ENCODE results near the gene ZNF502. TPM values are rescaled to one million over a fixed set of nuclear protein-coding genes. Genes with fewer than 3 reads are reported as not detected.

ZNF502 gene
- total RNA-seq, 1 donor from 2014 or later = 3.4 TPM

DNA sequence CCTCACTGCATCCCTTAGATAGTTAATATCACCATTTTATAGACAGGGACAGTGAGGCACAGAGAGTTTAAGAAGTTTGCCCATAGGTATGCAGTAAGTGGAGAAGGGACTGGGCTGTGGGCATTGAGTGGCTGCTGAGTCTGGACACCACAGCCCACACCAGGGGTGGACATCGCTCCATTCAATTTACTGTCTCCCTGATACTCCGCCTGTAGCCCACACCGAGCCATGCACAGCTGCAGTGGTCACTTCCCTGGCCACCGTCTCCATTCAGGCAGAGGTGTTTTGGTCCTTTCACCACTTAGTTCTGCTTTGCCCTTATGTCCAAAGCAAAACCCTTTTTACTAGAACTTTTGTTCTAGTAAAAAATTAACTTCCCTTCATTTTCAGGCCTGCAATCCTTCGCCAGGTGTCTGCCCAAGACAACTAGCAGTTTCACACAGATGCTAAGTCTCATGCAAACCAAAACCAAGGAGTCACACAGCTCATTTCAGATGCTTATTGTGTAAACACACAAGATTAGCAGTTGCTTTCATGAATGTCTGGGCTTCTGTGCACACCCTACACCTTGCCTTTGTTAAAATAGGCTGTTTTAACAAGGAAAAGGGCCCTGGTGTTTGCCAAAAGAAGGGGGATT, 33.9 kb upstream of the ZNF502 start:
- Histone ChIP-seq H3K27me3 (ENCODE audit: low read depth) (no peaks in the 10 kb centered on the region), H3K9me3 (replicated peaks) (peaks cover 36% of the 10 kb centered on the region), H3K27ac (replicated peaks) (no peak overlapping the region), H3K4me3 (no peak overlapping the region), H3K36me3 (peaks cover 8% of the 10 kb centered on the region), H3K4me1 (no peaks in the 10 kb centered on the region)
- TF ChIP-seq, protein P1, sequence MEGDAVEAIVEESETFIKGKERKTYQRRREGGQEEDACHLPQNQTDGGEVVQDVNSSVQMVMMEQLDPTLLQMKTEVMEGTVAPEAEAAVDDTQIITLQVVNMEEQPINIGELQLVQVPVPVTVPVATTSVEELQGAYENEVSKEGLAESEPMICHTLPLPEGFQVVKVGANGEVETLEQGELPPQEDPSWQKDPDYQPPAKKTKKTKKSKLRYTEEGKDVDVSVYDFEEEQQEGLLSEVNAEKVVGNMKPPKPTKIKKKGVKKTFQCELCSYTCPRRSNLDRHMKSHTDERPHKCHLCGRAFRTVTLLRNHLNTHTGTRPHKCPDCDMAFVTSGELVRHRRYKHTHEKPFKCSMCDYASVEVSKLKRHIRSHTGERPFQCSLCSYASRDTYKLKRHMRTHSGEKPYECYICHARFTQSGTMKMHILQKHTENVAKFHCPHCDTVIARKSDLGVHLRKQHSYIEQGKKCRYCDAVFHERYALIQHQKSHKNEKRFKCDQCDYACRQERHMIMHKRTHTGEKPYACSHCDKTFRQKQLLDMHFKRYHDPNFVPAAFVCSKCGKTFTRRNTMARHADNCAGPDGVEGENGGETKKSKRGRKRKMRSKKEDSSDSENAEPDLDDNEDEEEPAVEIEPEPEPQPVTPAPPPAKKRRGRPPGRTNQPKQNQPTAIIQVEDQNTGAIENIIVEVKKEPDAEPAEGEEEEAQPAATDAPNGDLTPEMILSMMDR (IDR thresholded peaks at IDR 0.05; ENCODE audit: borderline replicate concordance) = no peak
- intact Hi-C loops (cut with micrococcal nuclease) = no loop called here
- no peak for DNase-seq

GRCh38 chr3:44680921-44681455, 31.5 kb upstream of the ZNF502 start:
- H3K27ac ChIP-seq (replicated peaks) = no peak overlapping the region
- peaks cover 15% of the 10 kb centered on the region for H3K4me1 ChIP-seq
- peaks cover 8% of the 10 kb centered on the region for H3K36me3 ChIP-seq
- no peak for DNase-seq
- intact Hi-C loops (cut with micrococcal nuclease) = no loop called here
- no peaks in the 10 kb centered on the region for H3K27me3 ChIP-seq (ENCODE audit: low read depth)
- H3K4me3 ChIP-seq = no peak overlapping the region
- H3K9me3 ChIP-seq (replicated peaks) = peaks cover 44% of the 10 kb centered on the region
- TF ChIP-seq, protein P1 (IDR thresholded peaks at IDR 0.05; ENCODE audit: borderline replicate concordance) = no peak

DNA sequence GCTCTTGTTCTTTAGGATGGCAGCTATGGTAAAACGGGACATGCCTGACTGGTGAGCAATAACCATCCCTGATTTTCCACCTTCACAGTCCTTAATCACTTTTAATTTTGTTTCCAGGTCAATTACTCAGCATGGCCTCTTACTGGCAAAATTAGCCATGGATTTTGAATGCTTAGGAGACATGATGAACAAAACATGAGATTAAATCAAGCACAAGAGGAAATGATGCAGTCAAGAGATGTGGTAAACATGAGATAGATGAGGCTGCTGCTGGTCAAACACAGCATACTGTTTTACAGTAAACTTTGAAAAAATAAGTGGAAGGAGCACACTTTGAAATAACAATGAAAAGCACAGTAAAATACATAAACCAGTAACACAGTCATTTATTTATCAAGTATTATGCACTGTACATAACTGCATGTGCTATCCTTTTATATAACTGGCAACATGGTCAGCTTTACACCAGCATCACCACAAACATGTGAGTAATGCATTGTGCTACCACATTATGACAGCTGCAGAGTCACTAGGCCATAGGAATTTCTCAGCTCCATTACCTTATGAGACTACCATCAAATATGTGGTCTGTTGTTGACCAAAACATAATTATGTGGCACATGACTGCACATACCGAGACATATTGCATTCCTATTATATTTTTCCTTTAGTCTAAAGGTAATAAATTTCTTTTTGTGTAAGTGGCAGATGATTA, 30.1 kb upstream of the ZNF502 start:
- Histone ChIP-seq H3K4me3 (no peak overlapping the region), H3K36me3 (peaks cover 8% of the 10 kb centered on the region), H3K27ac (replicated peaks) (no peak overlapping the region), H3K27me3 (ENCODE audit: low read depth) (no peaks in the 10 kb centered on the region), H3K9me3 (replicated peaks) (peaks cover 44% of the 10 kb centered on the region), H3K4me1 (peaks cover 17% of the 10 kb centered on the region)
- TF ChIP-seq, protein P1 (IDR thresholded peaks at IDR 0.05; ENCODE audit: borderline replicate concordance) = no peak
- DNase-seq = no peak
- intact Hi-C loops (cut with micrococcal nuclease) = no loop called here

- peaks cover 8% of the 10 kb centered on the region for H3K36me3 ChIP-seq
- intact Hi-C loops (cut with micrococcal nuclease) = no loop called here
- H3K27me3 ChIP-seq (ENCODE audit: low read depth) = peaks cover 25% of the 10 kb centered on the region
- peak overlapping the region; percentile 59 for H3K27ac ChIP-seq (replicated peaks)
- TF ChIP-seq, protein P1 (IDR thresholded peaks at IDR 0.05; ENCODE audit: borderline replicate concordance) = no peak
- peaks cover 38% of the 10 kb centered on the region for H3K9me3 ChIP-seq (replicated peaks)
- peaks cover 17% of the 10 kb centered on the region for H3K4me1 ChIP-seq
- peak overlapping the region; percentile 90 for H3K4me3 ChIP-seq
- DNase-seq = peak; percentile 77
Measured at GRCh38 chr3:44685128-44685800, 27.2 kb upstream of the ZNF502 start.

DNA sequence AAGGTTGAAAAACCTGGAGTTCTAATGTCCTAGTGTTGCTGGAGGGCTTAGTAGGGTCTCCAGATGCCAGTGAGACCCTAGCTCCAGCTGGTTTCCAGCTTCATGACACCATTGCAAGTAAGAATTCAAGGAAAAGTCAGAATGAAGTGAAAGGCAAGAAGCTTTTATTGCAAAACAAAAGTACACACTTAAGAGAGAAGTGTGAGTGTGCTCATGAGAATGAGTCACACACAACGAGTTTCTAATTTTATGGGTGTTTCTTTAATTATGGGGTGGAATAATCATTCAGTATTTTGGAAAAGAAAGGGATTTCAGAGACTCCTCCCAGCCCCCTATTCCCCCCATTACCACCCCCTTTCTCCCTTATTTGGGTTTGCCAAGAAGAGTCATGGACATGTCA, 24.6 kb upstream of the ZNF502 start:
- Histone ChIP-seq H3K27me3 (ENCODE audit: low read depth) (peaks cover 40% of the 10 kb centered on the region), H3K36me3 (no peaks in the 10 kb centered on the region), H3K4me3 (no peak overlapping the region), H3K4me1 (peaks cover 17% of the 10 kb centered on the region), H3K27ac (replicated peaks) (no peak overlapping the region), H3K9me3 (replicated peaks) (peaks cover 15% of the 10 kb centered on the region)
- no peak for DNase-seq
- TF ChIP-seq, protein P1 (IDR thresholded peaks at IDR 0.05; ENCODE audit: borderline replicate concordance) = no peak
- intact Hi-C loops (cut with micrococcal nuclease) = no loop called here
